Lung (tissue), 12 donors: Measurements from ENCODE around the gene CSNK2A3. TPM values are rescaled to one million over a fixed set of nuclear protein-coding genes. Genes with fewer than 3 reads are reported as not detected.

ENCODE experiments used
- ATAC-seq: fragments of 200-7000 bp; cut with Tn5 transposase; one replicate; pipeline ENCODE4 v1.9.1; 2020; ENCODE audit warnings: moderate number of reproducible peaks; ENCODE audit not compliant: insufficient read depth, low FRiP score
- DNase-seq, 3 donors: peaks; one replicate each; pipeline ENCODE4 v3.0.0-alpha.2; 2013 to 2017
- H3K27ac ChIP-seq, 2 donors: one replicate each; pipeline ENCODE4 v1.5.1; 2013; ENCODE audit warnings: mild to moderate bottlenecking in 2 of 2, moderate library complexity in 2 of 2, control low read depth in 1 of 2, inconsistent platforms in 1 of 2, low read depth in 1 of 2, low read length in 1 of 2
- H3K27me3 ChIP-seq, 3 donors: one replicate each; pipeline ENCODE4 v1.5.1; 2013; ENCODE audit warnings: low read length in 2 of 3; ENCODE audit not compliant: control insufficient read depth in 3 of 3, insufficient read depth in 3 of 3
- H3K36me3 ChIP-seq, 4 donors: one replicate each; pipeline ENCODE4 v1.5.1; 2013; ENCODE audit warnings: low read length in 4 of 4, mild to moderate bottlenecking in 1 of 4, moderate library complexity in 1 of 4; ENCODE audit not compliant: control insufficient read depth in 4 of 4, insufficient read depth in 4 of 4
- H3K4me1 ChIP-seq, 5 donors: one replicate each; pipeline ENCODE4 v1.5.1; 2013; ENCODE audit warnings: low read length in 5 of 5, mild to moderate bottlenecking in 2 of 5, moderate library complexity in 1 of 5; ENCODE audit not compliant: control insufficient read depth in 5 of 5, insufficient read depth in 5 of 5
- H3K4me3 ChIP-seq: one replicate; pipeline ENCODE4 v1.5.1; 2013; ENCODE audit warnings: mild to moderate bottlenecking, control low read depth, moderate library complexity
- H3K9ac ChIP-seq, 2 donors: one replicate each; pipeline ENCODE4 v1.5.1; 2013; ENCODE audit warnings: low read length in 2 of 2, control low read depth in 1 of 2; ENCODE audit not compliant: insufficient read depth in 1 of 2
- H3K9me3 ChIP-seq, 4 donors: one replicate each; pipeline ENCODE4 v1.5.1; 2013; ENCODE audit warnings: low read length in 3 of 4, mild to moderate bottlenecking in 1 of 4, moderate library complexity in 1 of 4; ENCODE audit not compliant: control insufficient read depth in 4 of 4, insufficient read depth in 3 of 4
- WGBS, 2 donors: extraction: QIAGEN DNeasy Blood & Tissue Kit; methylation state at CpG; one replicate each; pipeline ENCODE4 v1.1.7; 2013; 5-methylcytosine and 5-hydroxymethylcytosine counted together
- polyA plus RNA-seq, 2 donors: library from polyadenylated mRNA; stranded (reverse); fragments of 200-250 nt; gene quantifications; one replicate each; pipeline ENCODE4 v1.2.1, GENCODE V29; 2013
- total RNA-seq, 2 donors: library from RNA; depleted of rRNA in 1 of 2; stranded (reverse); fragments of >200 nt in 1 of 2; gene quantifications; one replicate each; pipeline ENCODE4 v1.2.1, GENCODE V29; 2014 to 2021
- TF ChIP-seq, protein P1 (sequence below): IDR thresholded peaks from 2 replicates; pipeline ENCODE4 v1.5.1; 2012; ENCODE audit warnings: mild to moderate bottlenecking; ENCODE audit errors: control extremely low read depth, extremely low read depth
- donor health status: control.
- donor health status: control.
- donor health status: Bipolar disorder and iron deficiency.
- donor health status: healthy.
- donor health status: DM: yes; HTN: yes; CAD: no.

Gene CSNK2A3
- total and polyA plus RNA-seq, 4 donors: 0.39 to 3.7 (median 1.6) TPM

DNA sequence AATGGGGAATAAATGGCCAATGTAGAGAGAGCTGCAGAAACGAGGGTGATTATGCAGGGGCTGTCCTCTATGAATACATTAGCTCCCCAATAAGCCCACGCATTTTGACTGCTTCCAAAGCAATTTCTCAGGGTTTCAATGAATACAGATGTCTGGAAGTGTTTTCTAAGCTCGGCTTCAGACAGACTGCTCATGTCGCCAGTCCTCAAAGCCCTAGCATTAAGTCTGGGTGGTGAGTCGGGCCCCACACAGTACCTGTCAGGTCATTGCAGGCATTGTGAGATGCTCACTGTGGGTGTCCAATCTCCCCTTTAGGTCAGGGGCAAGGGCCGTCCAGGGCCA, 17.9 kb upstream of the CSNK2A3 start:
- Histone ChIP-seq H3K9ac (no peak overlapping the region), H3K27me3 (no peaks in the 10 kb centered on the region), H3K4me1 (peaks cover 0 to 14% (median 0%) of the 10 kb centered on the region in 5 donors), H3K36me3 (peaks cover 0 to 11% (median 0%) of the 10 kb centered on the region in 4 donors), H3K9me3 (no peaks in the 10 kb centered on the region), H3K27ac (no peak overlapping the region), H3K4me3 (no peak overlapping the region)
- DNase-seq (no peak), ATAC-seq (no peak)
- WGBS, 2 donors: 90 to 93% methylated on average over 6 of the region's 6 CpGs
- TF ChIP-seq, protein P1, sequence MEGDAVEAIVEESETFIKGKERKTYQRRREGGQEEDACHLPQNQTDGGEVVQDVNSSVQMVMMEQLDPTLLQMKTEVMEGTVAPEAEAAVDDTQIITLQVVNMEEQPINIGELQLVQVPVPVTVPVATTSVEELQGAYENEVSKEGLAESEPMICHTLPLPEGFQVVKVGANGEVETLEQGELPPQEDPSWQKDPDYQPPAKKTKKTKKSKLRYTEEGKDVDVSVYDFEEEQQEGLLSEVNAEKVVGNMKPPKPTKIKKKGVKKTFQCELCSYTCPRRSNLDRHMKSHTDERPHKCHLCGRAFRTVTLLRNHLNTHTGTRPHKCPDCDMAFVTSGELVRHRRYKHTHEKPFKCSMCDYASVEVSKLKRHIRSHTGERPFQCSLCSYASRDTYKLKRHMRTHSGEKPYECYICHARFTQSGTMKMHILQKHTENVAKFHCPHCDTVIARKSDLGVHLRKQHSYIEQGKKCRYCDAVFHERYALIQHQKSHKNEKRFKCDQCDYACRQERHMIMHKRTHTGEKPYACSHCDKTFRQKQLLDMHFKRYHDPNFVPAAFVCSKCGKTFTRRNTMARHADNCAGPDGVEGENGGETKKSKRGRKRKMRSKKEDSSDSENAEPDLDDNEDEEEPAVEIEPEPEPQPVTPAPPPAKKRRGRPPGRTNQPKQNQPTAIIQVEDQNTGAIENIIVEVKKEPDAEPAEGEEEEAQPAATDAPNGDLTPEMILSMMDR: no peak

DNA sequence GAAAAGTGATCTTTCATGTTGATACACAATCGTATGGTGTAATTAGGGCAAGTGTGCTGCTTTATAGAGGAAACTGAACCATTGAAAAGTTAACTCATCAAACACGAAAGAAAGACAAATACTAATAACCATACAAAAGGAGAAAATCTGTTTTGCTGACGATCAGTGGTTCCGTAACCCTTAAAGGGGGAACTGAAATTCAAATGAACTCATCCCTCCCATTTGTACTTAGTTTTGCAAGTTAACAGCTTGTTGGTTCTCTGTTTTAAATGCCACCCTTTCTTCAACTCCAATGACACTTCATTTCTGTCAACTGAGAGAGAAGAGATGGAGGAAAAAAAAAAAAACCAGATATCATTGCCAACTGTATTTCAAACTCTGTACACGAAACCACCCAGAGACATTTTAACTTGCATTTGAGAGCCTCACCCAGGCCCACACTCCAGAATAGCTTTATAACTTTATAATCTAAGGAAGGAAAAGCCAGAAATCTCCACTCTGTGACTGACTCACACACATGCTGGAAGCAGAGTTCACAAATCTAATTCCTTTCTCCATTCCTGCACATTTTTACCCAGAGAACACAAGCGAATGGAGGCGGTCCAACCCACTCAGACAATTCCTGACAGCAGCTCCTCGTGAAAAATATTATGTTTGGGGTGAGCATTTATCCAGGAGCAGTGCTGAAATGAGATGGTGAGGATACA, 17.4 kb upstream of the CSNK2A3 start:
- WGBS, 2 donors: 78 to 79% methylated on average over 8 of the region's 8 CpGs
- no peak overlapping the region for H3K27ac ChIP-seq
- peaks cover 0 to 14% (median 0%) of the 10 kb centered on the region in 5 donors for H3K4me1 ChIP-seq
- ATAC-seq (no peak), DNase-seq (peak in 1 of 3 donors; percentile 51)
- peaks cover 0 to 11% (median 0%) of the 10 kb centered on the region in 4 donors for H3K36me3 ChIP-seq
- TF ChIP-seq, protein P1: no peak
- H3K9ac ChIP-seq: no peak overlapping the region
- H3K27me3 ChIP-seq: no peaks in the 10 kb centered on the region
- H3K9me3 ChIP-seq: no peaks in the 10 kb centered on the region
- no peak overlapping the region for H3K4me3 ChIP-seq

DNA sequence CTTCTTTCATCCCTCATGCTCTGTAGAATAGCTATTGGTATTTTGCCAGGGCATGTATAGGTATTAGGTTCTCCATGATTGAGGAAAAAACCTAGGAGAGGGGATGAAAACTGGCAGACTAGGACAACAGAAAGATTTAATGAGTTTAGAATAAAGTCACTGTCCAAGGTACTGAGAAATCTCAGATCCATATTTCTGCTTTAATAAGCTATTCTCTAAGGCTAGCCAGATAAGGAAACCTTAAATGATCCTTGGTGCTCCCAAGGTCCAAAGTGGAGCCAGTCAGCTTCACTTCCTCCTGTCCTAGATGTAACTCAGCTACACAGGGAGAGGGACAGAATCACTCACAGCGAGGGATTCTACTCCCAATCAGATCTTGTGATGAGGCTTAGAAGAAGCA, 13.7 kb upstream of the CSNK2A3 start:
- Histone ChIP-seq H3K27ac (no peak overlapping the region), H3K36me3 (peaks cover 0 to 5% (median 0%) of the 10 kb centered on the region in 4 donors), H3K9ac (no peak overlapping the region), H3K27me3 (no peaks in the 10 kb centered on the region), H3K4me3 (no peak overlapping the region), H3K9me3 (no peaks in the 10 kb centered on the region), H3K4me1 (peaks cover 0 to 14% (median 0%) of the 10 kb centered on the region in 5 donors)
- no peak for ATAC-seq
- 96 to 98% methylated on average over 1 of the region's 1 CpG for WGBS, 2 donors
- TF ChIP-seq, protein P1: no peak
- DNase-seq: peak in 2 of 3 donors; percentile 46 to 72

DNA sequence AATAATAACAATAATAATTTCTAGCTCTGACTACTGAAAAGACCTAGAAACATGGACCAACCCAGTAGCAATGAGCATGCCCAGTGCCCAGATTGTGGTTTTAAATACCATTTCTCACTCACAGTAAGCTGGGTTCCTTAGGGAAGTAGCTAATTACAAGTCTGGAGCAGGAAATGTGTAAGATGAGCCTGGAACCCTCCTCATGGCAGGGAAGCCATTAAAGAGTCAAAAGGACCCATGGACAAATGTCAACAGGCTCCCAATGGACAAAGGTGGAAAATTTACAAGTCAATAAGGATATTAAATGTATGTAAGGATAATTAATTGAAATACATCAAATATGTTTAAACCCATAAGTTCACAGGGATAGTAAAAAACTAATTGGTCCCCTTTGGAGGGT, 10.6 kb upstream of the CSNK2A3 start:
- H3K9me3 ChIP-seq: no peaks in the 10 kb centered on the region
- H3K27ac ChIP-seq: no peak overlapping the region
- TF ChIP-seq, protein P1: no peak
- H3K9ac ChIP-seq: no peak overlapping the region
- ATAC-seq (no peak), DNase-seq (no peak)
- no peaks in the 10 kb centered on the region for H3K36me3 ChIP-seq
- no peaks in the 10 kb centered on the region for H3K27me3 ChIP-seq
- H3K4me3 ChIP-seq: no peak overlapping the region
- H3K4me1 ChIP-seq: peaks cover 0 to 9% (median 0%) of the 10 kb centered on the region in 5 donors
